Smooth muscle cell (in vitro differentiated cells): ENCODE results near the gene CHCT1. TPM values are rescaled to one million over a fixed set of nuclear protein-coding genes. Genes with fewer than 3 reads are reported as not detected.
A peak's percentile ranks its signal among the peaks of the same experiment; 100 is the strongest.

ENCODE experiments used
- DNase-seq: peaks from one replicate; lab custom pipeline; 2025; ENCODE audit not compliant: unreplicated experiment; lab: John Stamatoyannopoulos, UW
- H2AFZ ChIP-seq: fragments of 200-600 bp; sonication (generic); 2 replicates; pipeline ENCODE4 v1.6.0; 2016; ENCODE audit warnings: antibody characterized with exemption, low read depth, mild to moderate bottlenecking
- H3F3A ChIP-seq: fragments of 200-600 bp; sonication (generic); 2 replicates; pipeline ENCODE4 v1.6.0; 2017; ENCODE audit warnings: antibody characterized with exemption, low read depth
- H3K27ac ChIP-seq: fragments of 200-600 bp; sonication (generic); 2 replicates; pipeline ENCODE4 v1.5.1; 2016; ENCODE audit warnings: low read depth, mild to moderate bottlenecking
- H3K27me3 ChIP-seq: fragments of 200-600 bp; sonication (generic); 2 replicates; pipeline ENCODE4 v1.6.1; 2016; ENCODE audit warnings: low read depth, mild to moderate bottlenecking
- H3K36me3 ChIP-seq: fragments of 200-600 bp; sonication (generic); 2 replicates; pipeline ENCODE4 v1.5.1; 2016; ENCODE audit warnings: low read depth
- H3K4me1 ChIP-seq: fragments of 200-600 bp; sonication (generic); 2 replicates; pipeline ENCODE4 v1.5.1; 2016; ENCODE audit warnings: low read depth
- H3K4me2 ChIP-seq: fragments of 200-600 bp; sonication (generic); 2 replicates; pipeline ENCODE4 v1.6.0; 2016; ENCODE audit warnings: mild to moderate bottlenecking
- H3K4me3 ChIP-seq: fragments of 200-600 bp; sonication (generic); 2 replicates; pipeline ENCODE4 v1.5.1; 2016; ENCODE audit warnings: mild to moderate bottlenecking
- H3K79me2 ChIP-seq: fragments of 200-600 bp; sonication (generic); 2 replicates; pipeline ENCODE4 v1.6.0; 2016; ENCODE audit warnings: low read depth, mild to moderate bottlenecking
- H3K9ac ChIP-seq: fragments of 200-600 bp; sonication (generic); 2 replicates; pipeline ENCODE4 v1.6.0; 2016; ENCODE audit warnings: low read depth
- H3K9me3 ChIP-seq: fragments of 200-600 bp; sonication (generic); replicated peaks from 2 replicates; pipeline ENCODE4 v1.5.1; 2016; ENCODE audit warnings: low read depth
- H4K20me1 ChIP-seq: fragments of 200-600 bp; sonication (generic); 2 replicates; pipeline ENCODE4 v1.6.0; 2016; ENCODE audit warnings: low read depth
- CTCF ChIP-seq: fragments of 200-600 bp; sonication (generic); IDR thresholded peaks from 2 replicates; pipeline ENCODE4 v1.5.1; 2017; ENCODE audit warnings: borderline replicate concordance, mild to moderate bottlenecking, antibody characterized with exemption; ENCODE audit not compliant: insufficient read depth, poor library complexity, severe bottlenecking
- WGBS: methylation state at CpG from one replicate; pipeline ENCODE4 v1.1.7; 2016; ENCODE audit warnings: low lambda C conversion rate; 5-methylcytosine and 5-hydroxymethylcytosine counted together
- polyA plus RNA-seq: library from polyadenylated mRNA; unstranded; fragments of >200 nt; fragmentation: Nextera tagmentation; extraction: Ambion mirVana; gene quantifications from 2 replicates; pipeline ENCODE4 v1.2.1, GENCODE V29; 2016
- total RNA-seq: library from RNA; depleted of rRNA; stranded (reverse); fragments of >200 nt; gene quantifications from 2 replicates; pipeline ENCODE4 v1.2.3, GENCODE V29; 2014

CHCT1 gene
- total and polyA plus RNA-seq, 2 experiments from 2014 or later: not detected

- H3F3A ChIP-seq: peaks cover 19% of the 10 kb centered on the region
- no peaks in the 10 kb centered on the region for H3K27me3 ChIP-seq
- no peak overlapping the region for H2AFZ ChIP-seq
- peaks cover 8% of the 10 kb centered on the region for H3K4me1 ChIP-seq
- no peak for TF ChIP-seq CTCF
- no peaks in the 10 kb centered on the region for H3K9me3 ChIP-seq
- peak overlapping the region; percentile 64 for H3K27ac ChIP-seq
- H4K20me1 ChIP-seq: no peaks in the 10 kb centered on the region
- no peaks in the 10 kb centered on the region for H3K79me2 ChIP-seq
- no peak overlapping the region for H3K4me3 ChIP-seq
- H3K4me2 ChIP-seq: peak overlapping the region; percentile 53
- H3K36me3 ChIP-seq: peaks cover 14% of the 10 kb centered on the region
- H3K9ac ChIP-seq: no peak overlapping the region
- WGBS: 32% methylated on average over 6 of the region's 6 CpGs
- no peak for DNase-seq
Measured at GRCh38 chr17:60442271-60443173, 20.2 kb downstream of the CHCT1 start.

- Histone ChIP-seq H3K4me1 (peaks cover 8% of the 10 kb centered on the region), H3K36me3 (peaks cover 20% of the 10 kb centered on the region), H3K9me3 (no peaks in the 10 kb centered on the region), H3K9ac (no peak overlapping the region), H3K4me2 (no peak overlapping the region), H3K27me3 (no peaks in the 10 kb centered on the region), H3F3A (peaks cover 19% of the 10 kb centered on the region), H2AFZ (no peak overlapping the region), H3K4me3 (no peak overlapping the region), H4K20me1 (peaks cover 10% of the 10 kb centered on the region), H3K79me2 (no peaks in the 10 kb centered on the region), H3K27ac (no peak overlapping the region)
- no peak for TF ChIP-seq CTCF
- WGBS: 66% methylated on average over 6 of the region's 6 CpGs
- DNase-seq: no peak
Measured at GRCh38 chr17:60443713-60444112, 21.4 kb downstream of the CHCT1 start.

GRCh38 chr17:60445144-60445543 lies 22.9 kb downstream of the CHCT1 start:
- H3K4me3 ChIP-seq: no peak overlapping the region
- no peak for TF ChIP-seq CTCF
- peaks cover 17% of the 10 kb centered on the region for H4K20me1 ChIP-seq
- no peaks in the 10 kb centered on the region for H3K9me3 ChIP-seq
- no peak for DNase-seq
- H3F3A ChIP-seq: peaks cover 19% of the 10 kb centered on the region
- H3K79me2 ChIP-seq: no peaks in the 10 kb centered on the region
- peaks cover 28% of the 10 kb centered on the region for H3K36me3 ChIP-seq
- peaks cover 8% of the 10 kb centered on the region for H3K4me1 ChIP-seq
- H2AFZ ChIP-seq: no peak overlapping the region
- no peak overlapping the region for H3K9ac ChIP-seq
- H3K4me2 ChIP-seq: no peak overlapping the region
- H3K27me3 ChIP-seq: no peaks in the 10 kb centered on the region
- H3K27ac ChIP-seq: no peak overlapping the region

GRCh38 chr17:60447375-60447774 lies 25.1 kb downstream of the CHCT1 start:
- no peaks in the 10 kb centered on the region for H3K27me3 ChIP-seq
- no peak overlapping the region for H3K9ac ChIP-seq
- 97% methylated on average over 8 of the region's 8 CpGs for WGBS
- H3K79me2 ChIP-seq: no peaks in the 10 kb centered on the region
- no peak overlapping the region for H2AFZ ChIP-seq
- peaks cover 17% of the 10 kb centered on the region for H4K20me1 ChIP-seq
- no peak overlapping the region for H3K4me3 ChIP-seq
- no peak for DNase-seq
- H3K4me1 ChIP-seq: peaks cover 8% of the 10 kb centered on the region
- TF ChIP-seq CTCF: no peak
- H3K27ac ChIP-seq: no peak overlapping the region
- peaks cover 46% of the 10 kb centered on the region for H3K36me3 ChIP-seq
- H3F3A ChIP-seq: peaks cover 24% of the 10 kb centered on the region
- no peak overlapping the region for H3K4me2 ChIP-seq
- H3K9me3 ChIP-seq: no peaks in the 10 kb centered on the region
